ENCODE data around the gene CPA3.

CPA3 gene, protein sequence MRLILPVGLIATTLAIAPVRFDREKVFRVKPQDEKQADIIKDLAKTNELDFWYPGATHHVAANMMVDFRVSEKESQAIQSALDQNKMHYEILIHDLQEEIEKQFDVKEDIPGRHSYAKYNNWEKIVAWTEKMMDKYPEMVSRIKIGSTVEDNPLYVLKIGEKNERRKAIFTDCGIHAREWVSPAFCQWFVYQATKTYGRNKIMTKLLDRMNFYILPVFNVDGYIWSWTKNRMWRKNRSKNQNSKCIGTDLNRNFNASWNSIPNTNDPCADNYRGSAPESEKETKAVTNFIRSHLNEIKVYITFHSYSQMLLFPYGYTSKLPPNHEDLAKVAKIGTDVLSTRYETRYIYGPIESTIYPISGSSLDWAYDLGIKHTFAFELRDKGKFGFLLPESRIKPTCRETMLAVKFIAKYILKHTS

DNA sequence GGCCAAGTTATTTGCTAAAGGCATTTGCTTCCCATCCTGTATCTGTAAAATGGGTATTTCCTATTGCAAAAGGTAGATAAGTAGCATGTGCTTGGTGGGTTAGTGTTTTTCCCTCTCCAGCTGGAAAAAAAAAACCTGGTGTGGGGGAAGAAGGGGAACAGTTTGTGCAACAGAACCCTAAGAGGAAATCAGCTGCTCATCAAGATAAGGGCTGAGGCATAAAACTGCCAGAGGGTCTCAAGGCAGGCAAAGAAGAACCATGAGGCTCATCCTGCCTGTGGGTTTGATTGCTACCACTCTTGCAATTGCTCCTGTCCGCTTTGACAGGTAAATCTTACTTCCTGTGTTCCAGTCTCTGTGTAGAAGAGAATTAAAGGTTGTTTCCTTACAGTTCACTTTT, at the start of gene CPA3:
CPA3 (plus strand) TSS at position 248 of the 400 bp plus-strand sequence; CDS start at position 260, 12 bp downstream.
- Histone ChIP-seq H3K9ac (ENCODE audit: low read length) (no peak within 1 kb of the TSS), H3K27ac (ENCODE audit: low read depth, low read length) (no peak within 1 kb of the TSS), H3K4me3 (ENCODE audit: low read length) (no peak within 1 kb of the TSS)

GRCh38 chr3:148815316-148816110, 49.6 kb upstream of the CPA3 start:
- Histone ChIP-seq H3K27me3 (ENCODE audit: control insufficient read depth, insufficient read depth, low read length) (no peaks in the 10 kb centered on the region), H3K4me3 (ENCODE audit: low read length) (no peak overlapping the region), H3K9ac (ENCODE audit: low read length) (no peak overlapping the region), H3K36me3 (ENCODE audit: control insufficient read depth, insufficient read depth, low read length) (no peaks in the 10 kb centered on the region), H3K4me1 (ENCODE audit: control insufficient read depth, insufficient read depth, low read length) (no peaks in the 10 kb centered on the region), H3K27ac (ENCODE audit: low read depth, low read length) (no peak overlapping the region)

More for the DNA sequence above, at the start of gene CPA3:
- H3K36me3 ChIP-seq (ENCODE audit: control insufficient read depth, insufficient read depth, low read length), result no peaks in the 10 kb centered on the region
- no peaks in the 10 kb centered on the region for H3K27me3 ChIP-seq (ENCODE audit: control insufficient read depth, insufficient read depth, low read length)
- no peaks in the 10 kb centered on the region for H3K4me1 ChIP-seq (ENCODE audit: control insufficient read depth, insufficient read depth, low read length)

DNA sequence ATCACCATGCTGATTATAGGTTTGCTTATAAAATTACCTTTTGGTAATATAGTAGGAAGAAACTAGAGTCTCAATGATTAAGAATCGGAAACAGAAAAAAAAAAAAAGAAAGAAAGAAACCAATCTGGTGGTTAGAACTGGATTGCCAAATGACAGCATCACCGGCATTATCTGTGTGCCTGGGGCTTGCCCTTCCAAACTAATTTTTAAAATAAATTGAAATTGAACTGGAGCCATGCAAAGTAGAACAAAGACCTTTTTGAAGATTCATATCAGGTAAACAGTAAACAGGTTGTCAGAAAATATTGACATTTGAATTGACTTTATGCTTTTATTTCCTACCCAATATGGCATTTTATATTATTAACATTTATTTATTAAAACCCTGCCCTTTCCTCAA, 48.7 kb upstream of the CPA3 start:
- Histone ChIP-seq H3K27ac (ENCODE audit: low read depth, low read length) (no peak overlapping the region), H3K4me3 (ENCODE audit: low read length) (no peak overlapping the region), H3K9ac (ENCODE audit: low read length) (no peak overlapping the region), H3K27me3 (ENCODE audit: control insufficient read depth, insufficient read depth, low read length) (no peaks in the 10 kb centered on the region), H3K4me1 (ENCODE audit: control insufficient read depth, insufficient read depth, low read length) (no peaks in the 10 kb centered on the region), H3K36me3 (ENCODE audit: control insufficient read depth, insufficient read depth, low read length) (no peaks in the 10 kb centered on the region)

DNA sequence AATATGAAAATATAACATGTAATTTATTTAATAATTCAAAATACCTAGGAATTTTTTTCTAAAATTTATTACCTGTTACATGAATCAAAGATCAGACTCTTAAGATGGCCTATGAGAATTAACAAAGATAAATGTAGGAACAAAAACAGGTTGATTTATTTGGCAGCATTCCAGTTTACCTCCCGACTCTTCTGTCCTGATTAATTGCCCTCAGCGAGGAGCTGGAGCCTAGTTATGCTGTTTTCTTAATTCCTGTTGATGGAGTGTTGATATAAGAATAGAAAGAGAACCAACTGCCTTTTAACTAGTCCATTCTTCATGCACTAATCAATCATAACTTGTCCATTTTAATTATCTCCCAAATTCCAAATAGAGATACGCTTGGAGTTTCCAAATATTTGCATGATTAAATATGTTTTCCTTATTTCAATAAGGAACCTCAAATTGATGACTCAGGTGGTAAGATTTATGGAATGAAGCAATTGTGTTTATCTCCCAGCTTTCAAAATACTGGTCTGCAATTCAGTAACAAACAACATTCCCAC, 48.0 kb upstream of the CPA3 start:
- Histone ChIP-seq H3K9ac (ENCODE audit: low read length) (no peak overlapping the region), H3K4me3 (ENCODE audit: low read length) (no peak overlapping the region), H3K27me3 (ENCODE audit: control insufficient read depth, insufficient read depth, low read length) (no peaks in the 10 kb centered on the region), H3K27ac (ENCODE audit: low read depth, low read length) (no peak overlapping the region), H3K36me3 (ENCODE audit: control insufficient read depth, insufficient read depth, low read length) (no peaks in the 10 kb centered on the region), H3K4me1 (ENCODE audit: control insufficient read depth, insufficient read depth, low read length) (no peaks in the 10 kb centered on the region)

- H3K4me3 ChIP-seq (ENCODE audit: low read length), result no peak overlapping the region
- no peaks in the 10 kb centered on the region for H3K4me1 ChIP-seq (ENCODE audit: control insufficient read depth, insufficient read depth, low read length)
- no peaks in the 10 kb centered on the region for H3K36me3 ChIP-seq (ENCODE audit: control insufficient read depth, insufficient read depth, low read length)
- no peak overlapping the region for H3K9ac ChIP-seq (ENCODE audit: low read length)
- no peaks in the 10 kb centered on the region for H3K27me3 ChIP-seq (ENCODE audit: control insufficient read depth, insufficient read depth, low read length)
- no peak overlapping the region for H3K27ac ChIP-seq (ENCODE audit: low read depth, low read length)
Observed at GRCh38 chr3:148820361-148821245, 44.5 kb upstream of the CPA3 start.

DNA sequence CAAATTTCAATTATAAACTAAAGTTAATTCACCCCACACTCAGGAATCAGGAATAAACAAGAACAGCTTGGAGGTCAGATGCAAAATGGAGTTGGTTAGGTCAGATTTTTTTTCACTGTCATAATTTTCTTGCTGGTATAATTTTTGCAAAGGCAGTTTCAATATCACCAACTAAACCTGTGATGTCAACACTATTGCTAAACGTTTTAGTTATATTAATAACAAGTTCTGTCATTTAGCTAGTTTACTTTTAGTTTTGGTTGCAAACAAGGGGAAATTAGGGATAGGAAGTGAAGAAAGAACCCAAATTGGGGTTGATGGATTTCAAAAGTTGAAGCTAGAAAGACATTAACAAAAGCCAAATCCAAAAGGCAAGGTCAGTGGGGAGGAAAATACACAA, 42.1 kb upstream of the CPA3 start:
- Histone ChIP-seq H3K4me3 (ENCODE audit: low read length) (no peak overlapping the region), H3K4me1 (ENCODE audit: control insufficient read depth, insufficient read depth, low read length) (no peaks in the 10 kb centered on the region), H3K27ac (ENCODE audit: low read depth, low read length) (no peak overlapping the region), H3K36me3 (ENCODE audit: control insufficient read depth, insufficient read depth, low read length) (no peaks in the 10 kb centered on the region), H3K9ac (ENCODE audit: low read length) (no peak overlapping the region), H3K27me3 (ENCODE audit: control insufficient read depth, insufficient read depth, low read length) (no peaks in the 10 kb centered on the region)

DNA sequence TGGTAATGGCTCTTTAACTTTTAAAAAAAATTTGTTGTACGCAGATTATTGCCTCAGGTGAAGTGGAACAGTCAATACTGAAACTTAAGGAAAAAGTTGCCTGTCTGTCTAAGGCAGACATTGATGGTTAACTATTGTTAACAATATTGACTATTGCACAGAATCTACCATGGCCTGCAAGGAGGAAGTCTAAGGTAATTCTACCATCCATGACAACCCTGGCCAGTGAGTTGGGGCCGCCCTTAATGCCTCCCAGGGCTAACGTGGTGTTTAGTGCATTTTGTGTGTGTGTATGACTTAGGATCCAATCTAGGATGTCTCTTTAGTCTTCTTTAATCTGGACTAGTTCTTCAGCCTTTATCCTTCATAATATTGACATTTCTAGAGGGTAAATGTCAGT, 39.6 kb upstream of the CPA3 start:
- no peaks in the 10 kb centered on the region for H3K4me1 ChIP-seq (ENCODE audit: control insufficient read depth, insufficient read depth, low read length)
- H3K27ac ChIP-seq (ENCODE audit: low read depth, low read length), result no peak overlapping the region
- H3K27me3 ChIP-seq (ENCODE audit: control insufficient read depth, insufficient read depth, low read length), result no peaks in the 10 kb centered on the region
- H3K4me3 ChIP-seq (ENCODE audit: low read length), result no peak overlapping the region
- no peaks in the 10 kb centered on the region for H3K36me3 ChIP-seq (ENCODE audit: control insufficient read depth, insufficient read depth, low read length)
- no peak overlapping the region for H3K9ac ChIP-seq (ENCODE audit: low read length)

DNA sequence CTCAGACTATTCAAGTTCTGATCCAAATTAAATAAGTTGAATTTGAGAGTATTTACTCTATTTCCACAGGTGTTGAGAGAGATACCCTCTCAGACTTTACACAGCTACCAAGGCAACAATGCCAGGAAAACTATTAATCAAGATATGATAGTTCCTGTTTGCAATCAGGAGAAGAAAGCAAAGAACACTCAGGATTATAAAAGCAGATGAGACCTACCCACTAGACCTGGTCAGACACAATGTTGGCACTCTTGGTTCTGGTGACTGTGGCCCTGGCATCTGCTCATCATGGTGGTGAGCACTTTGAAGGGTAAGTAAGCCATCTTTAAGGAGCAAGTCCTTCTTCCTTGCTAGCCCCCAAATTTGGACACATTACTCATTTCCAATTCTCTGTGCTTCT, 37.5 kb upstream of the CPA3 start, which contains the start of gene CPB1:
CPB1 (plus strand) TSS at position 227 of the 400 bp plus-strand sequence; CDS start at position 240, 13 bp downstream.
- Histone ChIP-seq H3K4me1 (ENCODE audit: control insufficient read depth, insufficient read depth, low read length) (no peaks in the 10 kb centered on the region), H3K27ac (ENCODE audit: low read depth, low read length) (no peak within 1 kb of the TSS), H3K4me3 (ENCODE audit: low read length) (no peak within 1 kb of the TSS), H3K9ac (ENCODE audit: low read length) (no peak within 1 kb of the TSS), H3K36me3 (ENCODE audit: control insufficient read depth, insufficient read depth, low read length) (no peaks in the 10 kb centered on the region), H3K27me3 (ENCODE audit: control insufficient read depth, insufficient read depth, low read length) (no peaks in the 10 kb centered on the region)

GRCh38 chr3:148828136-148828690, 36.9 kb upstream of the CPA3 start:
- Histone ChIP-seq H3K4me3 (ENCODE audit: low read length) (no peak overlapping the region), H3K9ac (ENCODE audit: low read length) (no peak overlapping the region), H3K27me3 (ENCODE audit: control insufficient read depth, insufficient read depth, low read length) (no peaks in the 10 kb centered on the region), H3K36me3 (ENCODE audit: control insufficient read depth, insufficient read depth, low read length) (no peaks in the 10 kb centered on the region), H3K27ac (ENCODE audit: low read depth, low read length) (no peak overlapping the region), H3K4me1 (ENCODE audit: control insufficient read depth, insufficient read depth, low read length) (no peaks in the 10 kb centered on the region)

DNA sequence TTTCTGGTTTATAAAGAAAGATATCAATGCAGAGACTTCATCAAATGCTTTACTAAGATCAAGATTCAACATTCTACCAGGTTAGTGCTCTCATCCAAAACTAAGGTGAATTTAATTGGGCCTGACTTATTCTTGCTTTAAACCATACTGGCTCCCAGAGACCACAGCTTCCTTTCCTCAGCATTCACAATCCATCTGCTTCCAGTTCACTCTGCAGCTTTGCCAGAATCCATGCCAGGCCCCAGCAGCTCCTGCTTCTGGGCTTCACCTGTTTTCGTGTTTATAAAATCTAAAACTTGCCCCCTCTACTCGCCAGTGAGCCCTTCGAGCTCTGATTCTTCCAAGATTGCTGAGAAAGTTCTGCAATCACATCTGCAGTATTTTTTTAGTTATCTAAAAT, 35.2 kb upstream of the CPA3 start:
- Histone ChIP-seq H3K27ac (ENCODE audit: low read depth, low read length) (no peak overlapping the region), H3K27me3 (ENCODE audit: control insufficient read depth, insufficient read depth, low read length) (no peaks in the 10 kb centered on the region), H3K36me3 (ENCODE audit: control insufficient read depth, insufficient read depth, low read length) (no peaks in the 10 kb centered on the region), H3K4me1 (ENCODE audit: control insufficient read depth, insufficient read depth, low read length) (no peaks in the 10 kb centered on the region), H3K9ac (ENCODE audit: low read length) (no peak overlapping the region), H3K4me3 (ENCODE audit: low read length) (no peak overlapping the region)

- H3K27ac ChIP-seq (ENCODE audit: low read depth, low read length), result no peak overlapping the region
- no peak overlapping the region for H3K9ac ChIP-seq (ENCODE audit: low read length)
- H3K27me3 ChIP-seq (ENCODE audit: control insufficient read depth, insufficient read depth, low read length), result no peaks in the 10 kb centered on the region
- no peaks in the 10 kb centered on the region for H3K36me3 ChIP-seq (ENCODE audit: control insufficient read depth, insufficient read depth, low read length)
- no peaks in the 10 kb centered on the region for H3K4me1 ChIP-seq (ENCODE audit: control insufficient read depth, insufficient read depth, low read length)
- no peak overlapping the region for H3K4me3 ChIP-seq (ENCODE audit: low read length)
Observed at GRCh38 chr3:148833223-148833622, 31.9 kb upstream of the CPA3 start.
